ENCODE results near the gene CFAP77. TPM values are rescaled to one million over a fixed set of nuclear protein-coding genes. Genes with fewer than 3 reads are reported as not detected.

The CFAP77 gene
- total and polyA plus RNA-seq, 2 of the 13 experiments (the other 11 are each of a cell fraction or from before 2014, with no cell fraction given), result not detected

DNA sequence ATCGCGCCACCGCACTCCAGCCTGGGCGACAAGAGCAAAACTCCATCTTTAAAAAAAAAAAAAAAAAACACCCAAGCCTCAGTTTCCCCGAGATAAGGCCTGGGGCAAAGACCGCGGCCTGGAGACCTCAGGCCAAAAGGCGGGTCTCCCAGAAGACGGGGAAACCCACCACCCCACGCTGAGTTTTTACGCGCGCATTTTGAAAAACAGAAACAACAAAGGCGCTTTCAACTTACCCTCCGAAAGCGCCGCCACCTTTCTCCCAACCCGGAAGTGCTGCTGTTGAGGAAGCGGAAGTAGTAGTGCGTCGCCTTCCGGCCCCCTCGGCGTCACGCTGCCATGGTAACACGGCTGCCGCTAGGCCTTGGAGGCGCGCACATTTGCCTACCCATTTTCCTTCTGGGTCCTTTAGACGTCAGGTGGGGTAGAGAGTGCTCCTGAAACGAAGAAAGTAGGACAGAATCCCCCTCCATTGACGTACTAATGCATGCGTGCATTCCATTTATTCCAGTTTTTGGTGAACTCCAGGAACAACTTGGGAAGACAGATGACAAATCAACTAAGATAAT, 3.4 kb upstream of the CFAP77 start, which contains the start of gene TTF1 (continued):
- TF ChIP-seq IRF1 (CRISPR knock-in tag; IDR thresholded peaks at IDR 0.05; ENCODE audit: low read depth) (no peak), HES4 (CRISPR knock-in tag; IDR thresholded peaks at IDR 0.05; ENCODE audit: borderline replicate concordance) (no peak), ZNF549 (CRISPR knock-in tag; IDR thresholded peaks at IDR 0.05) (no peak), ZNF512 (CRISPR knock-in tag; IDR thresholded peaks at IDR 0.05) (no peak), ZNF263 (CRISPR knock-in tag; IDR thresholded peaks at IDR 0.05) (no peak), ZNF251 (CRISPR knock-in tag; IDR thresholded peaks at IDR 0.05) (no peak), CREBL2 (CRISPR knock-in tag; IDR thresholded peaks at IDR 0.05; ENCODE audit: borderline replicate concordance) (no peak), BRF2 (CRISPR knock-in tag; IDR thresholded peaks at IDR 0.05) (no peak), ZNF180 (CRISPR knock-in tag; IDR thresholded peaks at IDR 0.05; ENCODE audit: borderline replicate concordance, low read depth) (no peak), ZFX (CRISPR knock-in tag; IDR thresholded peaks at IDR 0.05; ENCODE audit: low read depth) (peak; percentile 90), NR2F2 (IDR thresholded peaks at IDR 0.05; ENCODE audit: borderline replicate concordance, low read depth) (no peak), ZMYM2 (CRISPR knock-in tag; IDR thresholded peaks at IDR 0.05) (no peak)
- TF ChIP-seq, protein P1, sequence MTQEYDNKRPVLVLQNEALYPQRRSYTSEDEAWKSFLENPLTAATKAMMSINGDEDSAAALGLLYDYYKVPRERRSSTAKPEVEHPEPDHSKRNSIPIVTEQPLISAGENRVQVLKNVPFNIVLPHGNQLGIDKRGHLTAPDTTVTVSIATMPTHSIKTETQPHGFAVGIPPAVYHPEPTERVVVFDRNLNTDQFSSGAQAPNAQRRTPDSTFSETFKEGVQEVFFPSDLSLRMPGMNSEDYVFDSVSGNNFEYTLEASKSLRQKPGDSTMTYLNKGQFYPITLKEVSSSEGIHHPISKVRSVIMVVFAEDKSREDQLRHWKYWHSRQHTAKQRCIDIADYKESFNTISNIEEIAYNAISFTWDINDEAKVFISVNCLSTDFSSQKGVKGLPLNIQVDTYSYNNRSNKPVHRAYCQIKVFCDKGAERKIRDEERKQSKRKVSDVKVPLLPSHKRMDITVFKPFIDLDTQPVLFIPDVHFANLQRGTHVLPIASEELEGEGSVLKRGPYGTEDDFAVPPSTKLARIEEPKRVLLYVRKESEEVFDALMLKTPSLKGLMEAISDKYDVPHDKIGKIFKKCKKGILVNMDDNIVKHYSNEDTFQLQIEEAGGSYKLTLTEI (CRISPR knock-in tag; conservative IDR thresholded peaks at IDR 0.05), result no peak
- TF ChIP-seq, protein P2, sequence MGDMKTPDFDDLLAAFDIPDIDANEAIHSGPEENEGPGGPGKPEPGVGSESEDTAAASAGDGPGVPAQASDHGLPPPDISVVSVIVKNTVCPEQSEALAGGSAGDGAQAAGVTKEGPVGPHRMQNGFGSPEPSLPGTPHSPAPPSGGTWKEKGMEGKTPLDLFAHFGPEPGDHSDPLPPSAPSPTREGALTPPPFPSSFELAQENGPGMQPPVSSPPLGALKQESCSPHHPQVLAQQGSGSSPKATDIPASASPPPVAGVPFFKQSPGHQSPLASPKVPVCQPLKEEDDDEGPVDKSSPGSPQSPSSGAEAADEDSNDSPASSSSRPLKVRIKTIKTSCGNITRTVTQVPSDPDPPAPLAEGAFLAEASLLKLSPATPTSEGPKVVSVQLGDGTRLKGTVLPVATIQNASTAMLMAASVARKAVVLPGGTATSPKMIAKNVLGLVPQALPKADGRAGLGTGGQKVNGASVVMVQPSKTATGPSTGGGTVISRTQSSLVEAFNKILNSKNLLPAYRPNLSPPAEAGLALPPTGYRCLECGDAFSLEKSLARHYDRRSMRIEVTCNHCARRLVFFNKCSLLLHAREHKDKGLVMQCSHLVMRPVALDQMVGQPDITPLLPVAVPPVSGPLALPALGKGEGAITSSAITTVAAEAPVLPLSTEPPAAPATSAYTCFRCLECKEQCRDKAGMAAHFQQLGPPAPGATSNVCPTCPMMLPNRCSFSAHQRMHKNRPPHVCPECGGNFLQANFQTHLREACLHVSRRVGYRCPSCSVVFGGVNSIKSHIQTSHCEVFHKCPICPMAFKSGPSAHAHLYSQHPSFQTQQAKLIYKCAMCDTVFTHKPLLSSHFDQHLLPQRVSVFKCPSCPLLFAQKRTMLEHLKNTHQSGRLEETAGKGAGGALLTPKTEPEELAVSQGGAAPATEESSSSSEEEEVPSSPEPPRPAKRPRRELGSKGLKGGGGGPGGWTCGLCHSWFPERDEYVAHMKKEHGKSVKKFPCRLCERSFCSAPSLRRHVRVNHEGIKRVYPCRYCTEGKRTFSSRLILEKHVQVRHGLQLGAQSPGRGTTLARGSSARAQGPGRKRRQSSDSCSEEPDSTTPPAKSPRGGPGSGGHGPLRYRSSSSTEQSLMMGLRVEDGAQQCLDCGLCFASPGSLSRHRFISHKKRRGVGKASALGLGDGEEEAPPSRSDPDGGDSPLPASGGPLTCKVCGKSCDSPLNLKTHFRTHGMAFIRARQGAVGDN (CRISPR knock-in tag; IDR thresholded peaks at IDR 0.05), result peak; percentile 63
- TF ChIP-seq, protein P3, sequence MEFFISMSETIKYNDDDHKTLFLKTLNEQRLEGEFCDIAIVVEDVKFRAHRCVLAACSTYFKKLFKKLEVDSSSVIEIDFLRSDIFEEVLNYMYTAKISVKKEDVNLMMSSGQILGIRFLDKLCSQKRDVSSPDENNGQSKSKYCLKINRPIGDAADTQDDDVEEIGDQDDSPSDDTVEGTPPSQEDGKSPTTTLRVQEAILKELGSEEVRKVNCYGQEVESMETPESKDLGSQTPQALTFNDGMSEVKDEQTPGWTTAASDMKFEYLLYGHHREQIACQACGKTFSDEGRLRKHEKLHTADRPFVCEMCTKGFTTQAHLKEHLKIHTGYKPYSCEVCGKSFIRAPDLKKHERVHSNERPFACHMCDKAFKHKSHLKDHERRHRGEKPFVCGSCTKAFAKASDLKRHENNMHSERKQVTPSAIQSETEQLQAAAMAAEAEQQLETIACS (CRISPR knock-in tag; IDR thresholded peaks at IDR 0.05), result no peak
- TF ChIP-seq, protein P4, sequence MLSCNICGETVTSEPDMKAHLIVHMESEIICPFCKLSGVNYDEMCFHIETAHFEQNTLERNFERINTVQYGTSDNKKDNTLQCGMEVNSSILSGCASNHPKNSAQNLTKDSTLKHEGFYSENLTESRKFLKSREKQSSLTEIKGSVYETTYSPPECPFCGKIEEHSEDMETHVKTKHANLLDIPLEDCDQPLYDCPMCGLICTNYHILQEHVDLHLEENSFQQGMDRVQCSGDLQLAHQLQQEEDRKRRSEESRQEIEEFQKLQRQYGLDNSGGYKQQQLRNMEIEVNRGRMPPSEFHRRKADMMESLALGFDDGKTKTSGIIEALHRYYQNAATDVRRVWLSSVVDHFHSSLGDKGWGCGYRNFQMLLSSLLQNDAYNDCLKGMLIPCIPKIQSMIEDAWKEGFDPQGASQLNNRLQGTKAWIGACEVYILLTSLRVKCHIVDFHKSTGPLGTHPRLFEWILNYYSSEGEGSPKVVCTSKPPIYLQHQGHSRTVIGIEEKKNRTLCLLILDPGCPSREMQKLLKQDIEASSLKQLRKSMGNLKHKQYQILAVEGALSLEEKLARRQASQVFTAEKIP (CRISPR knock-in tag; IDR thresholded peaks at IDR 0.05; ENCODE audit: borderline replicate concordance), result no peak
